ENCODE data around the gene PAF1.
A peak's percentile ranks its signal among the peaks of the same experiment; 100 is the strongest.

PAF1 gene

DNA sequence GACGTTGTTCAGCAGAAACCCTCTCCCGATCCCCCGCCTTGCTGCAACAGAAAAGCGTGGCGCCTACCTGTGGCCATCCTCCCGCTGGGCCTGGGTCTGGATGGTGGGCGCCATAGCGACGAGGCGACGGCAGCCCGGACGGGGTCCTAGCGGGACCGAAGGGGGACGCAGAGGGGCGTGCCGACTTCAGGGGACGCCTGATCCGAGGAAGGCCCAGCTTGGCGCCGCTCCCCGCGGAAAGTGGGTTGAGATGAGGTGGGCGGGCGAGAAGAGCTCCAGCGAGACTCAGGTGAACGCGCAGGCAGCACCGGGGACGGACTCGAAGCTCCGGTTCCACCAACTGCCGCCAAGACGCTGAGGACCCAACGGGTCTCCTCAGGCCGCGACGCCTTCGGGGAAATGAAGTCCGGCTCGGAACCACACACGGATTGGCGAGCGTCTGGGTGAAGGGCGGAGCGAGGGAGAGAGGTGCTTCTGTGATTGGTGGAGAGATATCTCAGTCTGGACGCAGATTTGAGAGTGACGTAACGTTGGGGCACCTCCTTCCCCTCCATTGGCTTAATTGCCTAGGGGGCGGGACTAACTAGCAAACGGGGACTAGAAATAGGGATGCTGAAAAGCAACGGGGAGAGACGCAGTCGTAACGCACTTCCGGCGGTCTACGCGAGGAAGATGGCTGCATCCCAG, at the start of gene PAF1, which contains the start of gene MED29:
Gene PAF1 (minus strand): TSS at position 356 of the 687 bp plus-strand sequence. CDS start 242 bp downstream, at position 114.
Gene MED29 (plus strand): TSS at position 628 of the 687 bp plus-strand sequence. CDS start 45 bp downstream, at position 673.
- peak; percentile 100 for DNase-seq

DNA sequence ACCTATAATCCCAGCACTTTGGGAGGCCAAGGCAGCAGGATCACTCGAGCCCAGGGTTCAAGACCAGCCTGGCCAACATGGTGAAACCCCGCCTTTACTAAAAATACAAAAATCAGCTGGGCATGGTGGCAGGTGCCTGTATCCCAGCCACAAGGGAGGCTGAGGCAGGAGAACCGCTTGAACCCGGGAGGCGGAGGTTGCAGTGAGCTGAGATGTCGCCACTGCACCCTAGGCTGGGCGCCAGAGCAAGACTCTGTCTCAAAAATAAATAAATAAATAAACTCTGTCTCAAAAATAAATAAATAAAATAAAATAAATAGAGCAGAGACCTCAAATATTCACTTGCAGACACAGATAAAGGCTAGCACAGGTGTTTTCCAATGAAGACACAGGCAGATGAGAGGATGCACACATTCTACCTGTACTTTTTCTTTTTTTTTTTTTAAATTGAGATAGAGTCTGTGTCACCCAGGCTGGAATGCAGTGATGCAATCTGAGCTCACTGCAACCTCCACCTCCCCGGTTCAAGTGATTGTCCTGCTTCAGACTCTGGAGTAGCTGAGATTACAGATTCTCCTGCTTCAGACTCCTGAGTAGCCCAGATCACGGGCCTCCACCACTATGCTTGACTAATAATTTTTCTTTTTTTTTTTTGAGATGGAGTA, 47.5 kb upstream of the PAF1 start:
- DNase-seq = no peak

DNA sequence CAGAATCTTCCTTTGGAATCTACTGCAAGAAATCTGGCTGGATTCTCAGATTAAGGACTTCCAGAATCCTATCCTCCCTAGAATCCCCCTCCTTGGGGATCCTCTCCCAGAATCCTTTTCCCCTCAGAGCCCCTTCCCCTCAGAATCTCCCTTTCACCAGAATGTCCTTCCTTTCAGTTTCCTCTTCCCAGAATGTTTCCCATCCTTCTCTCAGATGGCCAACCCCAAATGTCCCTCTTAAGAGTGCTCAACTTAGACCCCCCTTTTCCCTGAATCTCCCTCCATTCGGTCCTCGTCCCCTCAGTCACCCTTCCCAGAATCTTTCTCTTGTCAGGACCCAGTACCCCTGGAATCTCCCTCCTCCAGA, 45.4 kb upstream of the PAF1 start:
- no peak for DNase-seq

DNA sequence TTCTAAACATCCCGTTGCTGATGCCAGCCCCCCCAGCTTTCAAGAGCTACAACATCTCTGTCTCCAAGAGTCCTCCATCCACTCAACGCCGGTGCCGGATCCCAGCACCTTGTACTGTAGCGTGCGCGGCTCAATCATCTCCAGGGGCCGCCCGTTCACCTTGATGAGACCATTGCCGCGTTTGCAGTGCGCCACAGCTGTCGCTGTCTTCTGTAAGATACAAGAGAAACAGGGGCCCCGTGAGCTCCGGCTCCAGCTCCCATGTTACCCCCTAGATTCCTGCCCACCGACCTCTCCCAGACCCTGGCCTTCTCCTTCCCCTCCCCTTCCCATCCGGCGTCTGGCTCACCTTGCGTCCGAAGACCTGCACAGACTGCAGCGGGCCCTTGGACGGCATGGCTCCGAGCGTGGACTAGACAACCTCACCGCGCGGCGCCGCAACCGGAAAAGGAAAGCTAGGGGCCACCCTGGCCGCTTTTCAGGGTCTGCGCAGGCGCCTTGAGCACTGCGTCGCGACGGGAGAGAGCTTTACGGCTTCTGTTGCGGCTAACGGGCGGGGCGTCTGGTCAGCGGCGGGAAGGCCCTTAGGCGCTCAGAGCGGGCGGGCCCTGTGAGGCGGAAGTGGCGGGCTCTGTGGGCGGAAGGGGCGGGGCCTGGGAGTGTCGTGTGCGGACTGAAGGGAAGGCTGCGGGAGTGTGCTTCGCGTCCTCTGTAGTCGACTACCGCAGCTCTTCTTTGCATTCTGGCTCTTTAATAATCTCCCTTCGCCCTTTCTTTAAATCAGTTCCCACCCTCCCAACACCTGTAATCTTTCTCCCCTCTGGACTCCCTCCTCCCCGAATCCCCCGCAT, 44.8 kb upstream of the PAF1 start, which contains the start of gene RPS16:
Gene RPS16 (minus strand): TSS at position 451 of the 851 bp plus-strand sequence. CDS start 54 bp downstream, at position 397.
- peak; percentile 99 for DNase-seq

DNA sequence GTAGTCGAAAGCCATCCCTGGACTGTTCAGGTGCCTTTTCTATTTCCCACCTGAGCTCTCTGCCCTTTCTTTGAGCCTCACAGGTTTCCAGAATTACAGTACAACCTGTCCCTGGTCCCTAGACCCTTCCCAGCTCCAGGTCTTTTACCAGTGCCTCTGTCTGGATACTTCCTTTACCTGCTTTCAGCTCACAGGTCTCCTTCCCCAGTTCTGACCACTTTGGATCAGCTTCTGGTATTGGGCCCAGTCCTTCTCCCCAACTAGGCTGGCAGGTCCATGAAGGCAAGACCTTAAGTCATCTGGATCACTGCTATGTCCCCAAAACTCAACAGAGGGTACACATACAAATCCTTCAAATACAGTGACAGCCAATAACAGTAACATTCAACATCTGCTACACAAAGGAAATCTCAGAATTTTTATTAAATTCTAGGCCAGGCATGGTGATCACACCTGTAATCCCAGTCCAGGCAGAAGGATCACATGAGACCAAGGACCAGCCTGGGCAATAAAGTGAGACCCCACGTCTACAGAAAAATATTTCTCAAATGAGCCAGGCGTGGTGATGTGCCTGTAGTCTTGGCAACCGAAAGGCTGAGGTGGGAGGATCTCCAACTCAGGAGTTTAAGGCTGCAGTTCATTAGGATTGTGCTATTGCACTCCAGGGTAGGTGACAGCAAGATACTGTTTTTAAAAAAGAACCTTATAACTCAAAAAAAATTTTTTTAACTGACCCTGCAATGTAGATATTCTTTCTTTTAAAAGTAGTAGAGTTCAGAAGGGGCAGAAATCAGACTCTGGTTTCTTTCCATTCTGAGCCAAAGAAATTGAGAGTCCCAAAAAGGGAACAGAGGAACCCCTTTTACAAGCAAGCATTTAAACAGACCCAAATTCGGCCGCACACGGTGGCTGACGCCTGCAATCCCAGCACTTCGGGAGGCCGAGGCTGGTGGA, 43.5 kb upstream of the PAF1 start:
- DNase-seq = peak; percentile 19

DNA sequence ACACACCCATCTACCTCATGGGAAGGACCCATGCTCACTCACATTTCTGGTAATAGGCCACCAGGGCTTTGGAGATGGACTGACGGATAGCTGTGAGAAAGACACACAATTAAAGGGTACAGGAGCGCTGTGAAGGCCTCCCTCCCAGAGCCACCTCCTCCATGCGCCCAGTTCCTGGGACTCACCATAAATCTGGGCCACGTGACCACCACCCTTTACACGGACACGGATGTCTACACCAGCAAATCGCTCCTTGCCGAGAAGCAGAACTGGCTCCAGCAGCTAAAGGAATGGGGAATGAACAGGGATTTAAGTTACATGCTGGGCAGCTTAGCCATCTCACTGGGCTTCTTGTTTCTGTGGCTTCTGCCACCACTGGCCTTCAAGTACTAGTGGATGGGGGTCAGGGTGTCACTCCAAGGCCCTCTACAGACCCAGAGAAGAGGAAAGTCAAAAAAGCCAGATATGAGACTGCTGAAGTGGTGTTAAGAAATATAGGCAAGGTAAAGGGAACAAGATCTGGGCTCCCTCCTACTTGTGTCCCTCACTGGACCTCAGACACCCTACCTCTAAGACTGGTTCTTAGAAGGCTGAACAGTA, 42.7 kb upstream of the PAF1 start:
- DNase-seq = peak; percentile 6

DNA sequence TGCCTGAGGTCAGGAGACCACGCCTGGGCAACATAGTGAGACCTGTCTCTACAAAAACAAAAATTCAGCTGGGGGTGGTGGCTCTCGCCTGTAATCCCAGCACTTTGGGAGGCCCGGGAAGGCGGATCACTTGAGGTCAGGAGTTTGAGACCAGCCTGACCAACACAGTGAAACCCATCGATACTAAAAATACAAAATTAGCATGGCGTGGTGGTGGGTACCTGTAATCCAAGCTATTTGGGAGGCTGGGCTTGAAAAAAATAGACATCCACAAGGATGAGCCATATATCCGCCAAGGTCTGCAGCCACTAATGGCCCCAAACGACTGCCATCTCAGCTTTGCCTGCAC, 41.7 kb upstream of the PAF1 start:
- peak; percentile 4 for DNase-seq

DNA sequence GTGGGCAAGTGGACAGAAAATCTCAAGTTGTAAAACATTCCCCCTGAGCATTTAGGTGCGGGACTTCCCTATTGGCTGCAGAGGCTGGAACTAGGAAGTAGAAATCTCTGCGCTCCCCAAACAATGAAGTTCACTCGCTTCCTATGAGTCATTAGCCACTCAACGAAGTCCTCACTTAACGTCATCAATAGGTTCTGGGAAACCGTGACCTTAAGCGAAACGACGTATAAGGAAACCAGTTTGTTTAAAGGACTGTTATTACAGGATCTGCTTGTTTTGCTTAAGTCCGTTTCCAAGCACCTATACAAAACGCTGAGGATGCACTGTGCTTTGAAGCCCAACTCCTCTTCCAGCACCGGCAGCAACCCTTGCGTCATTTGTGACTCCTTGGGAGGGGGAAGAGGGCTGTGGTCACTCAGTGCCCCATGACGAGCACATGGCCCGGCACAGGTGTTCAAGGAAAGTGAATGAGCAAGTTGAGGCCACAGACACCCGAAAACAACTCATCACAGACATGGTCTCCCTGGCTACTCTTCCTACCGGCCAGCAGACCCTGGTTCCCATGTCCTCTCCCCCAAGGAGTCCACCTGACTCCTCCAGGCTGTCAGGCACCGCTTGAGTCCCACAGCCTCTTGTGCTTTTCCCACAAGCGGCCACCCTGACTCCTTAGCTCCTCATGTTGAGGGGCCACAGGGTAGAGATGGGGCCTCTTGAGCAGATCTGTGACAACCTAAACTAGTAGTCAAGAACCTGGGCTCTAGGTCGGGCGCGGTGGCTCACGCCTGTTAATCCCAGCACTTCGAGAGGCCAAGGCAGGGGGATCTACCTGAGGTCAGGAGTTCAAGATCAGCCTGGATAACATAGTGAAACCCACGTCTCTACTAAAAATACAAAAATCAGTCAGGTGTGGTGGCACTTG, 40.0 kb upstream of the PAF1 start:
- peak; percentile 87 for DNase-seq

DNA sequence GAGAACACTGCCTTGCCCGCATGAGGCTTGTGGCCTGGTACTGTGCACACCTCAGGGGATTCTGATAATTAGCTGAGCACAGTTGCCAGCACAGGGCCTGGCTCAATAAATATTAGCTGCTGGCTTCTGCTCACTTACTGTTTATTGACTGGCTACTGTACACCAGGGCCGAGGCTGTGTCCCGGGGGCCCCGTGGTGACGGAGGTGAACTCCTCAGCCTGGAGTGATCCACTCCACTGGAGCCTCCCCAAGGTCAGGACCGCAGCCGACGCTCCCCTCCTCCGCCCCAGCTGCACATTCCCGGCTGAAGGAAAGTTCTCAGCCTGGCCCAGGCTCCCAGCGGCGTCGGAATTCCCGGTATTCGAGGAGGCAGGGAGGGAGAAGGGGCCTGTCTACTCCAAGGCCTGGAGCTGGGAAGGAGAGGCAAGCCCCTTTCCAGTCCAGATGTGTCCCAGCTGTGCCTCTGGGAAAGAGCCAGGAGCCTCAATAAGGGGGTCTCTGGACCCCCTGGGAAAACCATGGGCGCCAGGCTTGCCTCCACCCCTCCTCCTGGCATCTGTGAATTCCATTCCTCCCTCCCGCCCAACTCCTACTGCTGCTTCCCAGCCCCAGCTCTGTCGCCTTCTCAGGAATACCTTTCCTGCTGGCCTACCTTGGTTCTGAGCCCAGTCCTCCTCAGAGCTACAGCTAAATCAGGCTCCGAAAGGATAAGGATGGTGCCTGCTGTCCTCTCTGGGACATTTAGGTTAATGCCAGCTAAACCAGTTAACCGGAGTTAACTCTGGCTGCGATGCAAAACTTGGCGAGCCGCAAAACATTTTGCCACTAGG, 37.6 kb upstream of the PAF1 start:
- DNase-seq = peak; percentile 10

DNA sequence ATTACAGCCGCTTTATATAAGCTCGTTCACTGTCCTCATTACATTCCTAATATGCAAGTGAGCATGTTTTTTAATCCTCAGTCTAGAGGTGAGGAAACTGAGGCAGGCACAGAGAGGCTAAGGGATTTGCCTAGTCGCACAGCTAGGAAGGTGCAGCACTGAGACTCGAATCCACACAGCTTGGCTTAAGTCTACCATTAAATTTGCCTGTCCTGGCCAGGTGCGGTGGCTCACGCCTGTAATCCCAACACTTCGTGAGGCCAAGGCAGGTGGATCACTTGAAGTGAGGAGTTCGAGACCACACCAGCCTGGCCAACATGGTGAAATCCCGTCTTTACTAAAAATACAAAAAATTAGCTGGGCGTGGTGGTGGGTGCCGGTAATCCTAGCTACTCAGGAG, 36.8 kb upstream of the PAF1 start:
- peak; percentile 8 for DNase-seq

DNA sequence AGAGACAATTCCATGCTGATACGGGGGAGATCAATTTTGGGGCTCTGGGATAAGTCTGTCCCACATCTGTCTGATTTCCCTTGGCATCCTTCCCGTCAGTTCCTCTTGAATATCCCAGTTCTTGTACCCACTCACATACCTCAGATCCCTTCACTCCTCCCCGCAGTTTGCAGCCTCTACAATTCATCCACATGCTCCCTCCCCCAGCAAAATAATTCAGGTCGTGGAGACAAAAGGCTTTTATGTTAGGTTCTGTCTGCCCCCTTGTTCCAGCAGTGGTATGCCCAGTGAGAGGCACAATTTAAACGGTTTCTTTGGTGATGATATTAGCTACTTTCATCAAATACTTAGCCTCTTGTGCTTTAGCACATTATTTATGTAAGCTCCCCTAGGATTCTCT, 35.3 kb upstream of the PAF1 start:
- DNase-seq = peak; percentile 12

DNA sequence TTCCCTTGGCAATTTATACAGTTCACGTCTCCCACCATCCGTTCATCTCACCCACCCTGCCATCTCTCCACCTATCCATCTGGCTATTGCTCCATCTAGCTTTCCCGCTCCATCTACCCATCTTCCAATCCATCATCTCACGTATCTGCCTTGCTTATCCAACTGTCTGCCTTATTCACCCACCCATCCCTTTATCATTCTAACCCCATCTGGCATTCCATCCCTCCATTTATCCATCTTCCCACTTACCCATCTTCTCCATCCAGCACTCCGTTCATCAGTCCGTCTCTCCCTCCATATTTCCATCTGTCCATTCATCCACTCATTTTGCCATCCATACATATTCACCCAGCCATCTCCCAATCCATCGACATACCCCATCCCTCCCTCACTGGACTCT, 34.8 kb upstream of the PAF1 start:
- DNase-seq = peak; percentile 5

DNA sequence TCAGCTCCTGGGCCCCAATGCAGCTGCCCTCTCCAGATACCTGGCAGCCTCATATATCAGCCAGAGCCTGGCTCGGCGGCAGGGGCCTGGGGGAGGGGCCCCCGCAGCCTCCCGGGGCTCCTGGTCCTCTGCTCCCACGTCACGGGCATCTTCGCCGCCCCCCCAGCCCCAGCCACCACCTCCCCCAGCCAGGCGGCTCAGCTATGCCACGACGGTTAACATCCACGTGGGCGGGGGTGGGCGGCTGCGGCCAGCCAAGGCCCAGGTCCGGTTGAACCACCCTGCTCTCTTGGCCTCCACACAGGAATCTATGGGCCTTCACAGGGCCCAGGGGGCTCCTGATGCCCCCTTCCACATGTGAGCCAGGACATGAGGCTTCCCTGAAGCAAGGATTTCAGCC, 34.0 kb upstream of the PAF1 start:
- peak; percentile 1 for DNase-seq

DNA sequence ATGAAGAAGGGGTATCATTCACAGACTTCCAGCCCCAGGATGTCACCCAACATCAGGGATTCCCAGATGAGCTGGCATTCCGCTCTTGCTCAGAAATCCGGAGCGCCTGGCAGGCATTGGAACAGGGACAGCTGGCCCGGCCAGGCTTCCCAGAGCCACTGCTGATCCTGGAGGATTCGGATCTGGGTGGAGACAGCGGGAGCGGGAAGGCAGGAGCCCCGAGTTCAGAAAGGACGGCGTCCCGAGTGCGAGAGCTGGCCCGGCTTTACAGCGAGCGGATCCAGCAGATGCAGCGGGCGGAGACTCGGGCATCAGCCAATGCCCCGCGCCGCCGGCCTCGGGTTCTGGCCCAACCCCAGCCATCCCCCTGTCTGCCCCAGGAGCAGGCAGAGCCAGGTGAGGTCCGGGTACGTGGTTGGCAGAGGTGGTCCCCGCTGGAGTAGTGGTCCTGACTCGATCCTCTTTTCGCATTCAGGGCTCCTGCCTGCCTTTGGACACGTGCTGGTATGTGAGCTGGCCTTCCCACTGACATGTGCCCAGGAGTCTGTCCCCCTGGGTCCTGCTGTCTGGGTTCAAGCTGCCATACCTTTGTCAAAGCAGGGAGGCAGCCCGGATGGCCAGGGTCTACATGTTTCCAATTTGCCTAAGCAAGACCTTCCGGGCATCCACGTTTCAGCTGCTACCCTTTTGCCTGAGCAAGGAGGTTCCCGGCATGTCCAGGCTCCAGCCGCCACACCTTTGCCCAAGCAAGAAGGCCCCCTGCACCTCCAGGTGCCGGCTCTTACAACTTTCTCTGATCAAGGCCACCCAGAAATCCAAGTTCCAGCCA, 32.6 kb upstream of the PAF1 start:
- DNase-seq = peak; percentile 6

DNA sequence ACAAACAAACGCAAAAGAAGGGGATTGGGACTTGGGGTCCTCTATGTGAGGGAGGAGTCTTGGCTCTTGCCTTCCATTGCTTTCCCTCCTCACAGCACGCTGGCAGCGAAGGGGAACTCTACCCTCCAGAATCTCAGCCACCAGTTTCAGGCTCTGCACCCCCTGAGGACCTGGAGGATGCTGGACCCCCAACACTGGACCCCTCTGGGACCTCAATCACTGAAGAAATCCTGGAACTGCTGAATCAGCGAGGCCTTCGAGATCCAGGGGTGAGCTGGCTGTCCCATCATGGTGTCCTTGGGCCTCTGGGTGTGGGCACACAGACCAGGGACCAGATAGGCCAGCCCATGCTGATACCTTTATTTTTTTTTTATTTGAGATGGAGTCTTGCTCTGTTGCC, 31.1 kb upstream of the PAF1 start:
- DNase-seq = peak; percentile 4

DNA sequence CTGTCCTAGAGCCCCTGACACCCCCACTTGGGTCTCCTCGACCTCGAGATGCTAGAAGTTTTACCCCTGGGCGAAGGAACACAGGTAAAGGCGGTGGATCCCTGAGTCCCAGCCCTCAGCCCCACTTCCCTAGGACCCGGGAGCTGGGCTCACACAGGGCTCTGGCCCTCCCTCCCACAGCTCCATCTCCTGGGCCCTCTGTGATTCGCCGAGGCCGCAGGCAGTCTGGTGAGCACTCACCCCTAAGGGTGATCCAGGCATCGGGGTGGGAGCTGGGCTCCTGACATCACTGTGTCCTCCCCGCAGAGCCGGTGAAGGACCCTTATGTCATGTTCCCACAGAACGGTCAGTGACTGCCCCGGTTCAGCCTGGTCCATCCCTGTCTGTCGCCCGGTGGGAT, 29.9 kb upstream of the PAF1 start:
- DNase-seq = peak; percentile 6

DNA sequence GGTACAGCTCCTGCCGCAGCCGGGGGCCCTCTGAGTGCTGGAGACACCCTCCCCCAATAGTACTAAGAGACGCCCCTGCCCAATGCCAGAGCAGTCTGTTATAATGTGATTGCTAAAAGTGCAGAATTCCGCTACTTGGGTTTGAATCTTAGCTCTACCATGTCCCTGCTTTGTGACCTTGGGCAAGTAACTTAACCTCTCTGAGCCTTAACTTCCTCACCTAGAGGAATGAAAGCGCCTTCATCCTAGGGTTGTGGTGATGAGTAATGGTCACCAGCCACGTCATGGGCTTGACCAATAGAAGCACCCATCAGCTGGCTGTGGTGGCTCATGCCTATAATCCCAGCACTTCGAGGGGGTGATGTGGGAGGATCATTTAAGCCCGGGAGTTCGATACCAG, 28.1 kb upstream of the PAF1 start:
- DNase-seq = no peak

DNA sequence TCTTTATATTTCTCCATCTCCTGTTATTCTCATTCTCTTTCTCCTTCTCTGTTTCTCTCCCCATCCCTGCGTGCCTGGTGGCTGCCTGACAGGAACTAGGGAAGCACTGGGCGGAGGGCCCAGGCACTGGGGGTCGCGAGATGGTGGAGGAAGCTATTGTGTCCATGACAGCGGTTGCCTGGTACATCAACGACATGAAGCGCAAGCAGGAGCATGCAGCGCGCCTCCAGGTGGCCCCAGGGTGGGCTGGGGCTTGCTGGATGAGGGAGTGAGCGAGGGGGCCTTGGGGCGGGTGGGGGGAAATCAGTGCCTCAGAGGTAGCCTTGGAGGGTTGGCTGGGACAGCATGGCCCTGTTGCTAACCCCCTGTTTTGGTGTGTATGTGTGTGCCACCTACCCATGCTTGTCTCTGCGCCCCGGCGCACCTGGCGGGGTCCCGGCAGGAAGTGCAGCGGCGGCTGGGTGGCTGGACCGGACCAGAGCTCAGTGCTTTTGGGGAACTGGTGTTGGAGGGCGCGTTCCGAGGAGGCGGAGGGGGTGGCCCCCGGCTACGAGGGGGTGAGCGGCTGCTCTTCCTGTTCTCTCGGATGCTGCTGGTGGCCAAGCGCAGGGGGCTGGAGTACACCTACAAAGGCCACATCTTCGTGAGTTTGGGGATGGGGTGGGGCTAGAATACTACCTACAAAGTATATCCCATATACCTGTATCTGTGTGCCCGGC, 26.7 kb upstream of the PAF1 start:
- no peak for DNase-seq

Measured in CD4-positive, alpha-beta T cell treated with Interleukin-10 for 1 hour (primary cell).